K562 (cell line): ENCODE measurements around the gene PDLIM4.

Experiments
- BMI1 ChIP-seq: fragments of 150-350 bp; IDR thresholded peaks from 2 replicates; pipeline ENCODE4 v1.6.1; 2014; ENCODE audit warnings: low read length
- CC2D1A ChIP-seq: fragments of 450-650 bp; IDR thresholded peaks from 2 replicates; pipeline ENCODE4 v1.6.1; 2017; ENCODE audit warnings: mild to moderate bottlenecking
- ELF1 ChIP-seq: fragments of 200-800 bp; sonication (Bioruptor generic); IDR thresholded peaks from 2 replicates; pipeline ENCODE4 v1.6.1; 2016; ENCODE audit warnings: missing genetic modification characterization, missing compliant biosample characterization
- FOXA1 ChIP-seq: fragments of 450-650 bp; IDR thresholded peaks from 2 replicates; pipeline ENCODE4 v1.6.1; 2016; ENCODE audit warnings: mild to moderate bottlenecking, borderline replicate concordance
- FOXK1 ChIP-seq: sonication (generic); formaldehyde crosslinking; IDR thresholded peaks from 2 replicates; pipeline ENCODE4 v1.8.0; 2022; ENCODE audit warnings: missing genetic modification reagents, mild to moderate bottlenecking, borderline replicate concordance
- HMG20B ChIP-seq: fragments of 250-450 bp; sonication (Bioruptor Pico); IDR thresholded peaks from 2 replicates; pipeline ENCODE4 v1.5.0; 2021; ENCODE audit warnings: mild to moderate bottlenecking
- PKNOX1 ChIP-seq: fragments of 450-650 bp; IDR thresholded peaks from 2 replicates; pipeline ENCODE4 v1.6.1; 2016
- POLR2A ChIP-seq: fragments of 450-650 bp; conservative IDR thresholded peaks from 2 replicates; pipeline ENCODE4 v1.6.1; 2016
- POLR2AphosphoS5 ChIP-seq: IDR thresholded peaks from 2 replicates; pipeline ENCODE4 v1.6.1; 2011; ENCODE audit warnings: mild to moderate bottlenecking, low read depth, low read length, moderate library complexity; ENCODE audit not compliant: control insufficient read depth, insufficient read depth
- ZNF830 ChIP-seq: fragments of 250-450 bp; sonication (Bioruptor Pico); IDR thresholded peaks from 2 replicates; pipeline ENCODE4 v1.5.0; 2021; ENCODE audit warnings: mild to moderate bottlenecking
- TF ChIP-seq, protein P1 (sequence below), 3 experiments: IDR thresholded peaks in 2 of 3; conservative IDR thresholded peaks in 1 of 3; 2 replicates each; pipeline ENCODE4 v1.5.1; 2011 to 2012; ENCODE audit warnings: low read length in 3 of 3, mild to moderate bottlenecking in 3 of 3, control low read depth in 2 of 3, improper control_type of control experiment in 1 of 3, inconsistent platforms in 1 of 3, low read depth in 1 of 3, mixed read lengths in 1 of 3, moderate library complexity in 1 of 3; ENCODE audit not compliant: insufficient read depth in 2 of 3
- TF ChIP-seq, protein P2 (sequence below): sonication (generic); formaldehyde crosslinking; IDR thresholded peaks from 2 replicates; pipeline ENCODE4 v1.8.1; 2022; ENCODE audit warnings: missing genetic modification reagents
- TF ChIP-seq, protein P3 (sequence below): sonication (generic); formaldehyde crosslinking; IDR thresholded peaks from 2 replicates; pipeline ENCODE4 v1.8.0; 2023; ENCODE audit warnings: missing genetic modification reagents, mild to moderate bottlenecking, borderline replicate concordance
- TF ChIP-seq, protein P4 (sequence below): sonication (generic); formaldehyde crosslinking; IDR thresholded peaks from 2 replicates; pipeline ENCODE4 v1.9.0; 2022; ENCODE audit warnings: mild to moderate bottlenecking, missing genetic modification reagents

DNA sequence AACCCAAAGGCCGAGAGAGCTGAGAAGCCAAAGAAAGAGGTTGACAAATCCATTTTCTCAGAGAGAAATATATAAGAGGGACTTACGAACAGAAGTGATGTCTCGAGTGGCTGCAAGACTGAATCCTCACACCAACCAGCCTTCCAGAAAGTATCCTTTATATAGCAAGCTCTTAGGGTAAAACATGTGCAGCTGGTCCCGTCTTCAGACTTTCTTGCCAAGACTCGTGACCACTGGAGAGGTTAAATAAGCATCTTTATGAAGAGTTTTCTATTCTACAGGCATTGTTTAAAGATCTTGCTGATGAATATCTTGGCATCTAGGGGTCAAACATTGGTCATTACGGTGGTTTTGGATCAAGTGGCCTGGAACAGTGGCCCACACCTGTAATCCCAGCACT, 19.8 kb downstream of the PDLIM4 start:
- no peak for TF ChIP-seq HMG20B (CRISPR knock-in tag)
- no peak for TF ChIP-seq CC2D1A
- no peak for TF ChIP-seq POLR2AphosphoS5
- TF ChIP-seq PKNOX1 = no peak
- no peak for TF ChIP-seq POLR2A
- TF ChIP-seq ZNF830 (CRISPR knock-in tag) = no peak
- TF ChIP-seq ELF1 (tag) = no peak
- TF ChIP-seq BMI1 = no peak
- TF ChIP-seq, protein P1, sequence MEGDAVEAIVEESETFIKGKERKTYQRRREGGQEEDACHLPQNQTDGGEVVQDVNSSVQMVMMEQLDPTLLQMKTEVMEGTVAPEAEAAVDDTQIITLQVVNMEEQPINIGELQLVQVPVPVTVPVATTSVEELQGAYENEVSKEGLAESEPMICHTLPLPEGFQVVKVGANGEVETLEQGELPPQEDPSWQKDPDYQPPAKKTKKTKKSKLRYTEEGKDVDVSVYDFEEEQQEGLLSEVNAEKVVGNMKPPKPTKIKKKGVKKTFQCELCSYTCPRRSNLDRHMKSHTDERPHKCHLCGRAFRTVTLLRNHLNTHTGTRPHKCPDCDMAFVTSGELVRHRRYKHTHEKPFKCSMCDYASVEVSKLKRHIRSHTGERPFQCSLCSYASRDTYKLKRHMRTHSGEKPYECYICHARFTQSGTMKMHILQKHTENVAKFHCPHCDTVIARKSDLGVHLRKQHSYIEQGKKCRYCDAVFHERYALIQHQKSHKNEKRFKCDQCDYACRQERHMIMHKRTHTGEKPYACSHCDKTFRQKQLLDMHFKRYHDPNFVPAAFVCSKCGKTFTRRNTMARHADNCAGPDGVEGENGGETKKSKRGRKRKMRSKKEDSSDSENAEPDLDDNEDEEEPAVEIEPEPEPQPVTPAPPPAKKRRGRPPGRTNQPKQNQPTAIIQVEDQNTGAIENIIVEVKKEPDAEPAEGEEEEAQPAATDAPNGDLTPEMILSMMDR (IDR thresholded peaks at IDR 0.05 in 2 of 3, conservative IDR thresholded peaks at IDR 0.05 in 1 of 3; ENCODE audit: insufficient read depth in 2 of 3, low read depth in 1 of 3, low read length in 3 of 3) = no peak
- TF ChIP-seq, protein P2, sequence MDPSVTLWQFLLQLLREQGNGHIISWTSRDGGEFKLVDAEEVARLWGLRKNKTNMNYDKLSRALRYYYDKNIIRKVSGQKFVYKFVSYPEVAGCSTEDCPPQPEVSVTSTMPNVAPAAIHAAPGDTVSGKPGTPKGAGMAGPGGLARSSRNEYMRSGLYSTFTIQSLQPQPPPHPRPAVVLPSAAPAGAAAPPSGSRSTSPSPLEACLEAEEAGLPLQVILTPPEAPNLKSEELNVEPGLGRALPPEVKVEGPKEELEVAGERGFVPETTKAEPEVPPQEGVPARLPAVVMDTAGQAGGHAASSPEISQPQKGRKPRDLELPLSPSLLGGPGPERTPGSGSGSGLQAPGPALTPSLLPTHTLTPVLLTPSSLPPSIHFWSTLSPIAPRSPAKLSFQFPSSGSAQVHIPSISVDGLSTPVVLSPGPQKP (CRISPR knock-in tag) = no peak
- TF ChIP-seq, protein P3, sequence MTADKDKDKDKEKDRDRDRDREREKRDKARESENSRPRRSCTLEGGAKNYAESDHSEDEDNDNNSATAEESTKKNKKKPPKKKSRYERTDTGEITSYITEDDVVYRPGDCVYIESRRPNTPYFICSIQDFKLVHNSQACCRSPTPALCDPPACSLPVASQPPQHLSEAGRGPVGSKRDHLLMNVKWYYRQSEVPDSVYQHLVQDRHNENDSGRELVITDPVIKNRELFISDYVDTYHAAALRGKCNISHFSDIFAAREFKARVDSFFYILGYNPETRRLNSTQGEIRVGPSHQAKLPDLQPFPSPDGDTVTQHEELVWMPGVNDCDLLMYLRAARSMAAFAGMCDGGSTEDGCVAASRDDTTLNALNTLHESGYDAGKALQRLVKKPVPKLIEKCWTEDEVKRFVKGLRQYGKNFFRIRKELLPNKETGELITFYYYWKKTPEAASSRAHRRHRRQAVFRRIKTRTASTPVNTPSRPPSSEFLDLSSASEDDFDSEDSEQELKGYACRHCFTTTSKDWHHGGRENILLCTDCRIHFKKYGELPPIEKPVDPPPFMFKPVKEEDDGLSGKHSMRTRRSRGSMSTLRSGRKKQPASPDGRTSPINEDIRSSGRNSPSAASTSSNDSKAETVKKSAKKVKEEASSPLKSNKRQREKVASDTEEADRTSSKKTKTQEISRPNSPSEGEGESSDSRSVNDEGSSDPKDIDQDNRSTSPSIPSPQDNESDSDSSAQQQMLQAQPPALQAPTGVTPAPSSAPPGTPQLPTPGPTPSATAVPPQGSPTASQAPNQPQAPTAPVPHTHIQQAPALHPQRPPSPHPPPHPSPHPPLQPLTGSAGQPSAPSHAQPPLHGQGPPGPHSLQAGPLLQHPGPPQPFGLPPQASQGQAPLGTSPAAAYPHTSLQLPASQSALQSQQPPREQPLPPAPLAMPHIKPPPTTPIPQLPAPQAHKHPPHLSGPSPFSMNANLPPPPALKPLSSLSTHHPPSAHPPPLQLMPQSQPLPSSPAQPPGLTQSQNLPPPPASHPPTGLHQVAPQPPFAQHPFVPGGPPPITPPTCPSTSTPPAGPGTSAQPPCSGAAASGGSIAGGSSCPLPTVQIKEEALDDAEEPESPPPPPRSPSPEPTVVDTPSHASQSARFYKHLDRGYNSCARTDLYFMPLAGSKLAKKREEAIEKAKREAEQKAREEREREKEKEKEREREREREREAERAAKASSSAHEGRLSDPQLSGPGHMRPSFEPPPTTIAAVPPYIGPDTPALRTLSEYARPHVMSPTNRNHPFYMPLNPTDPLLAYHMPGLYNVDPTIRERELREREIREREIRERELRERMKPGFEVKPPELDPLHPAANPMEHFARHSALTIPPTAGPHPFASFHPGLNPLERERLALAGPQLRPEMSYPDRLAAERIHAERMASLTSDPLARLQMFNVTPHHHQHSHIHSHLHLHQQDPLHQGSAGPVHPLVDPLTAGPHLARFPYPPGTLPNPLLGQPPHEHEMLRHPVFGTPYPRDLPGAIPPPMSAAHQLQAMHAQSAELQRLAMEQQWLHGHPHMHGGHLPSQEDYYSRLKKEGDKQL (CRISPR knock-in tag) = no peak
- no peak for TF ChIP-seq FOXA1
- TF ChIP-seq, protein P4, sequence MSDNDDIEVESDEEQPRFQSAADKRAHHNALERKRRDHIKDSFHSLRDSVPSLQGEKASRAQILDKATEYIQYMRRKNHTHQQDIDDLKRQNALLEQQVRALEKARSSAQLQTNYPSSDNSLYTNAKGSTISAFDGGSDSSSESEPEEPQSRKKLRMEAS (CRISPR knock-in tag) = no peak
- no peak for TF ChIP-seq FOXK1 (CRISPR knock-in tag)
